C1 segment of cervical spinal cord (tissue), 14 donors: ENCODE measurements around the gene LUC7L3.

Source experiments
- DNase-seq, 14 donors: peaks; one replicate each; lab custom pipeline; 2025; lab: John Stamatoyannopoulos, UW

LUC7L3 gene

DNA sequence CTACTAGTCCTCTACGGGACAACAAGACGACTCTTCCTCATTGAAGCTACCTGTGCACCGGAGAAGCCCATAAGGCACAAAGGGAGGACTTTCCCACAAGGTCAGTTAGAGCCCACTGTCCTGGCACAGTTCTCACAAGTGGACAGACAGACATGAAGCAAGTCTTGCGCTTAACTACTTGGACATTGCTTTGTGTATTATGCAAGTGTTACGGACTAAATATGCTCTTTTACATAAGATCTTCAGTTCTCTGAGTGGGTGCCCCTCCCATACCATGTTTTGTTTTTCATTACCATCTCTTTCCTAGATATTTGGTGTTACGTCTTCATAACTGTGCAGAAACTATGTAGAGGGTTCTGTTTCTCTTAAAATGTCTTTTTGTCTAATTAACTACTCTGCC is 29.8 kb downstream of the LUC7L3 start:
- no peak for DNase-seq

DNA sequence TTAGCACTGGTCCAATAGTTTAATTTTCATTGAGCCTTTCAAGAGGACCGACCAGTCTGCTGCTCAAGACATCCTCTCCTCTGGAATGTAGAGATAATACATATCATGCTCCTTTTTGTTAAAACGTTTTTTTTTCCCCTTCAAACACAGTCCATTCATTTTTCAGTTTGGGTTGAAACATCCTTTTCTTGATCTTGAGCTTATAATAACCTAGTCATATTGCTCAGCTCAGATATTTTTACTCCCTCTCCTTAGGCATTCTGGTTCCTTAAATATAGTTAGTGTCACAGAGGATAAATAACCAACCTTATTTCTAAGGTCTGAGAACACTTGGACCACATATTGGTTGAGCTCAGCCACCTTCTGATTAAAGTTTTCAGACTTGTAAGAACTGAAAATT is 35.1 kb downstream of the LUC7L3 start:
- no peak for DNase-seq

DNA sequence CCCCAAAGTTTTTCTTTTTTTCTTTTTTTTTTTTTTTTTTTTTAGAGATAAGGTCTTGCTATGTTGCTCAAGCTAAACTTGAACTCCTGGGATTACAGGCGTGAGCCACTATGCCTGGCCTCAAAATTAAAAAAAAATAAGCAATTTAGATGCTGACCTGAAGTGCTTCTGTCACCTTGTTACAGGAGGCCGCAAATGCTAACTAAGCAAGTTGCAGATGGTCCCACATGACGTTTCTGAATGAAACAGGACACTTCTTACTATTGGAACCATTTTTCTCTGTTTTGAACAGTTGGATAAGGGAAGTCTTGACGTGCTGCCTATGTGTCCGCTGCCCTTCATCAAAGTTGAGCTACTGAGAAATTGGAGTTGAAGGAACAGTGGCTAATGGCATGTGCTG is 39.1 kb downstream of the LUC7L3 start:
- no peak for DNase-seq

DNA sequence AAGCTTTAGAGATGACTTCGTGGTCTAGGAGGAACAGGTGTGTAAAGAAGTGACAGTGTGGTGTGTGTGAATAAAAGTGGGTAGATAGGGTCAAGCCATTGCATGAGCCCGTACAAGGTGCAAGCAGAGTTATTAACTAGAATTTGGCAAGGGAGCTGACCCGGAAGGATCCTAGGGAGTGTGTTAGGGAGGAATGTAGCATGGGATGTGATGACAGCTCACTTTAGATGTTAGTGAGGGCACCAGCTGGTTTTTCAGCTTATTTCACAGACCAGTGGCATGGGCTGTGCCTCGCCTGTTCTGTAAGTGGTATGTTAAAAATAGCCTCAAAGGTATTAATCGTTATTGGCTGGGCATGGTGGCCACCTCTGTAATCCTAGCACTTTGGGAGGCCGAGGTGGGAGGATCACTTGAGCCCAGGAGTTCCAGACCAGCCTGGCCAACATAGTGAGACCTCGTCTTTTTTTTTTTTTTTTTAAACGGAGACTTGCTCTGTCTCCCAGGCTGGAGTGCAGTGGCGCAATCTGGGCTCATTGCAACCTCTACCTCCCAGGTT is 39.7 kb downstream of the LUC7L3 start:
- DNase-seq, result no peak

DNA sequence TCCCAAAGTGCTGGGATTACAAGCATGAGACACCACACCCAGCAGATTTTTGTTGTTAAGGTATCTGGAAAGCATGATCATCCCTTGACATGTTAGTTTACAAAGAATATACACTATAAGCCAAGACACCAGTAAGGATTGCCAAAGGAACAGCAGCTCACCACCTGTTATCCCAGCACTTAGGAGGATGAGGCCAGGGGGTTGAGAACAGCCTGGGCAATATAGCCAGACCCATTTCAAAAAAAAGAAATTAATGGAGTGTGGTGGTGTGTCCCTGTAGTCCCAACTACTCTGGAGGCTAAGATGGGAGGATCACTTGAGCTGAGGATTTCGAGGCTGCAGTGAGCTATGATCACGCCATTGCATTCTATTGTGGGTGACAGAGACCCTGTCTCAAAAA is 42.8 kb downstream of the LUC7L3 start:
- no peak for DNase-seq

DNA sequence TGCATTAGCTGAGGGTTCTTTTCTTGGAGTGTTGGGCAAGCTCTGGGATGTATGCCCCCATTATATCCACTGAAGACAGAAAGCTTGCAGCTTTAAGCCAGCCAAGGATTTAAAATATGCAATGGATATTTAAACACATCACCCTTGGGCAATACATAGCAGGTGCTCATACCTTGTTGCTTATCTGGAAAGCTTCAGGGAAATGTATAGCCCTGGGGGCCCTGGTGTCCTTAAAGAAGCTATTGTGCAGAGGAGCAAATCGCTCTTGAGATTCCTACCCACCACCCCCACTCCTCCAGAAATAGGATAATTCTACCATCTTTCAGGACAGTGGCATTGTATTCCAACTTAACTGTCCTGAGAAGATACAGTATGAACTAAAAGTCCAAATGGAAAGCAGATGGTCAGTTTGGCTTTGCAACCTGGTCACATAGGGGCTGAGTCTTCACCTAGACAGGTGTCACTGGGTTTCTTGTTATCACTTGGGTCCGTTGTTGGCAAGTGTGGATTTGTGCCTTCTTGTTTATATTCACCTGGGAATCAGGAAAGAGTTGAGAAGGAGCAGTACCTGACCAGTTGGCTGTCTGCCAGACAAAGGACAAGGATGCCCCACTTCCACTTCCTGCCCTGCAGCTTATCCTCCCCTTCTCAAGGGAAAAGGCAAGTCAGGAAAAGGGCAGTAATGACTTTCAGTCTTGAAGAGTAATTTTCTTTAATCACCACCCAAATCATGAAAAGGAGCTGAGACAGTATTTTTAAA is 44.5 kb downstream of the LUC7L3 start:
- DNase-seq, result peak in 1 of 14 donors; percentile 73

DNA sequence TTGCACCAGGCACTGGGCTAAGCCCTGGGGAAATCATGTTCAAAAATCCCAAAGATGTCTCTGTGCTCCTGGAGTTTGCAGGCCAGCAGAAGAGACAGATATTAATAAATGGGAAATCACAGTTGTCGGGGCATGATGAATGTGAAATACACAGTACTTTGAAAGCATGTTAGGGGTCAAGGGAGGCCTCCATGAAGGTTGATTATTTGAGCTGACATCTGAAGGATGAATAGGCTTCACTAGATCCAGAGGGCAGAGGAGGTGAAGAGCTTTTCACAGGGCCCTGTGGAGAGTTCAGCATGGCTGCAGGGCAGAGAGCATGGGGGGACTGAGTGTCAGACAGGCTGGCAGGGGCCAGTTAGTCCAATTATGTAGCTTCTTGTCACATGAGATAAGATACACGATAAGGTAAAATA is 45.3 kb downstream of the LUC7L3 start:
- DNase-seq, result peak in 1 of 14 donors; percentile 41

DNA sequence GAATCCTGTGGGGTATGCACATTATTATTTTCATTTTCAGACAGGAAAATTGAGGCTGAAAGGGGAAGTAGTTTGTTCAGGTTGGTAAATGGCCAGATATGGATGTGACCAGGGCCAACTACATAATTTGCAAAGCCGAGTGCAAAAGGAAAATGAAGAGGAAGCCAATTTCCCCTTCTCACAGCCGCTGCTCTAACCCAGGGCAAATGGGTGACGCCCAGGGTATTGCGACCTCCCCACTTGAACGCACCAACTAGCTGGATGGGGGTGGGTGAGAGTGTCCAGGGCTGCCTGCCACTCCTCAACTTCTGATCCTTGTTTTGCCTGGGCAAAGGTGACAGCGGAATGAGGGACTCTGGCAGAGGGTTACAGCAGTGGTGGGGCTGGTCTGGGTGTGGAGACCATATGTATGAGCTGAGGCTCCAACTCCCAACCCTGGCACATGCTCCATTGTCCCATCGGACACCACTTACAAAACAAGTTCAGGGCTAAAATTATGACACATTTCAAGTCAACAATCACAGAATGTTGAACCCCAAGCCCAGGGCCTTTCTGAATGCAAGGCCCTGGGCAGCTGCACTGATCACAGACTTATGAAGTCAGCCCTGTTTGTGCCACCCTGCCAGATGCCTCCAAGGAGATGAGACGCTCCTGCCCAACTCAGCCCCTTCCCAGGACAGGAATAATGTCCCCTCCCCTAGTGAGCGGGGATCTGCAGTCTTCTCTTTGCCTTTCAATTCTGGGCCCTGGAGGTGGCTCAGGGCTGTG is 46.2 kb downstream of the LUC7L3 start:
- DNase-seq, result peak in 1 of 14 donors; percentile 39

DNA sequence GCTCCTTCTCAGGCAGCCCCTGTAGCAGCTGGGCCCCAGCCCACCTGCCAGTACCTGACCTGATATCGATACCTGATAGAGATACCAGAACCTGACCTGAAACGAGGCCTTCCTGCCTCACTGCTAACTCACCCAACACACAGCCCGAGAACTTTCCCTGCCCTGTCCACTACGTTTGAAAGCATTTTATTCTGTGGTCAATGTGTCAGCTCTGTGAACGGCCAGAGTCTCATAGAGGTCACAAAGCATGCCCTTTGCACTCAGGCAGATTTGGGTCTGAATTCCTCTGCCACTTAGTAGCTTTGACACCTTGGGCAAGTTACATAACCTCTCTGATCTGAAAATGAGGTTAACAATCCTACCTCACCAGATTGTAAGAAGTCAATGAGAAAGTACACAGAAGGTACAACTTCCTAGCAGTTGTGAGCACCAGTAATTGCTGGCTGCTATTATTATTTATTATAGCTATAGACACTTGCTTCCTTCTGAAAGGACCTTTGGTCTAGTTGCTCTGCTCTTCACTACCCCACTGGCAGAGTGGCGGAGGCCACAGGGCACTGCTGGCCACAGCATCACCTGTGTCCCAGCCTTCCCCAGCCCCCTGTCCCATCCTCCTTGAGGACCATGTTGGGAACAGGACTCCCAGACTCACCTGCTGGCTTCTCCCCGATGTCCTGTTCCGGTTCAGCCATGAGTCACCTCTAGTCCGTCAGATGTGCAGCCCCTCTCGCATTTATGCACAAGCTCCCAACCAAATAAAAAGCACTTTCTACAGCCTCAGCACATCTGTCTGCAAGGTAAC is 47.0 kb downstream of the LUC7L3 start:
- DNase-seq, result no peak

DNA sequence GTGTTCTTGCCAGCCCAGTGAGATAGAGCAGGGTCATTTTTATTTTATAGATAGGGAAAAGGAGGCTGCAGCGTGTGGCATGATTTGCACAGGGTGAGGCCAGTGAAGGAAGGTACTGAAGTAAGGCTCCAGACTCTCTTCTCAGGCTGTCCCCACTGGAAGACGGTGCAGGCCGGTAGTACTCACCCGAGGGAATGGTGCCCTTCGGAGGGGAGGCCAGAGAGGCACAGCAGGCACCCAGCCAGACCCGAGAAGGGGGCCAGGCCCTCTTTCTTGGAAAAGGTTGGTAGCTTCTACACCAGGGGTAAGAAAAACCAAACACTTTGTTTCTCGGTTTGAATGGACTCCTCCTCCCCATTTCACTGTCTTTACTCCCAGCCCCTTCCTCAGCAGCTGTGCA is 47.6 kb downstream of the LUC7L3 start:
- DNase-seq, result no peak

DNA sequence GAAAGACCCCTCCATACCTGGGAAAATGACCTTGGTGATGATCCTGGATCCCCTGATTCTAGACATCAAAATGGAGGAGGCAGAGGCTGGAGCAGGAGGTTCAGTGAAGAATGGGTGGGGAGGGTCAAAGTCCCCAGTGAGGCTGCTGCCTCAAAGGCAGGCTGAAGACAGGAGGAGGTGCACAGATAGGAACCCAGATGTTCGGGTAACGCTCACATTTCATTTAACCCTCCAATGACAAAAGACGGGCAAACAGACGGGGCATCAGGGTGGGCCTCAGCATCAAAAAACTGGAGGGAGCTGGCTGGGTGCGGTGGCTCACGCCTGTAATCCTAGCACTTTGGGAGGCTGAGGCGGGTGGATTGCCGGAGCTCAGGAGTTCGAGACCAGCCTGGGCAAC is 48.0 kb downstream of the LUC7L3 start, which contains the start of gene ANKRD40CL:
Gene ANKRD40CL (minus strand): TSS at position 73 of the 400 bp plus-strand sequence. CDS start 605 bp downstream, outside the sequence.
- no peak for DNase-seq

DNA sequence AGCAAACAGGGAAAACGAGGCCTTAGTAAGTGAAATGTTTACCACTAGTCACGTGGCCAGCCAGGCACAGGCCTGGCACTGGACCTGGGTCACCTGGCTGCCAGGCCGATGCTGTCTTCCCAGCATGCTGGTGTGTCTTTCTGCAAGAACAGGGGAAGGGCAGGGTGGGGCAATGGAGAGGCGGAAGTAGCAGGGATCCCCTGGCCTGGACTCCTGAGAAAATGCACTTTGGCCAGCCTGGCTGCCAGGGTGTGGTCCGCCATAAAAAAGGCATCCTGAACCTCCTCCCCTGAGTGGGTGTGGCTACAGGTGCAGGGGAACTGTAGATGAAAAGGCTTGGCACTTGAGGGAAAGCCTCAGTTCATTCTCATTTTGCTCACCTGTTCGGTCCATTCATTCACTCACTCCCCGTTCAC is 49.0 kb downstream of the LUC7L3 start:
- peak in 1 of 14 donors; percentile 6 for DNase-seq

DNA sequence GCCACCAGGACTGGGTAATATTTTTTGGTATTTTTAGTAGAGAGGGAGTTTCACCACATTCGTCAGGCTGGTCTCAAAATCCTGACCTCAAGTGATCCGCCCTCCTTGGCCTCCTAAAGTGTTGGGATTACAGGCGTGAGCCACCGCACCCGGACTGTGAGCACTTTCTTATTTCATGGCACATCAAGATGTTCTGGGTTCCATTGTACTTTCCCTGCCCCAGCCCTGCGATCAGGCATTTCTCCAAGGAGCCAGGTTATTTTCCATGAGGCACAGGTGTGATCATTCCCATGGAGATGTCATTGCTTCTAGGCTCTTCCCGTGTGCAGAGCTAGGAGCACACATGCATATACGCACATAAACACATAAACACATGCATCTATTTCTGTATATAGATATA is 50.5 kb downstream of the LUC7L3 start:
- DNase-seq, result no peak

DNA sequence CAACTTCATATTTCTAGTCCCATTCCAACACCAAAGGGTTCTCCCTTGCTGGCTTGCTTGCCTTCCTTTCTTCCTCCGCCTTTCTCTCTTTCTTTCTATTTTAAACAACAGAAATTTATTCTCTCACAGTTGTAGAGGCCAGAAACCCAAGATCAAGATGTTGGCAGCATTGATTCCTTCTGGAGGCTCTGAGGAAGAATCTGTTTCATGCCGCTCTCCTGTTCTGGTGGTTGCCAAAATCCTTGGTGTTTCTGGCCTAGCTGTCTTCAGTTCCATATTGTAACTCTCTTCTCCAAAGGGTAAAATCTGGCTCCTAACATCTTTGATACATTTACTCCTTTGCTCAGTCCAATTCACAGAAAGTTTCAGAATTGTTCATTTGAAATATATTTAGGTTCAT is 50.9 kb downstream of the LUC7L3 start:
- no peak for DNase-seq

DNA sequence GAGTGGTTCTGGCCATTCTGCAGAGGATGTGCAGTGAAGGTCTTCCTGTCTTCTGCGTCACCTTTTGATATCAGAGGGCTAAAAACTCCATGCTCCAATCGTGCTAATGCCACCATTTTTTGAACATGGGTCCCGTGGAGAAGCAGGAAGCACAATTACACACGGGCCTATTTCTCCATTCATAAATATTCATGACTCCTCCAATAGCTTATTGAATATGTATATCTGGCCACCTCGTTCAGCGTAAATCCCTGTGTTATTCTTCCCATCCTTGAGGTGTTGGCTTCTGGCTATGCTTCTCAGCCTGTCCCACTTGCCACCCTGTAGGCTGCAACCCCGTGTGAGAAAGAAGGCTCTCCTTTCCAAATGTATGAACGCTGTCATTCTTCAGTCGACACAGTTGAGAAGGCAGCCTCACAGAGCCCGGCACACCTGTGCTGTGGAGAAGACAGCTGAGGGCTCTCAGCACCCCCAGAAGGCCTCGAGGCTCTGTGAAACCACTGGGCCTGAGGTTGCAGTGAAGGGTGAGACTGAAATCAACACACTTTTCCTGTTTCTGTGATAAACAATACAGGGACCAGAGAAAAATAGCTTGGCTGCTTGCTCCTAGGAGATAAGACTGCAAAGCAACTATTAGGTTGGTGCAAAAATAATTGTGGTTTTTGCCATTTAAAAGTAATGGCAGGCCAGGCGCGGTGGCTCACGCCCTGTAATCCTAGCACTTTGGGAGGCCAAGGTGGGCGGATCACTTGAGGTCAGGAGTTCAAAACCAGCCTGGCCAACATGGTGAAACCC is 52.8 kb downstream of the LUC7L3 start:
- DNase-seq, result no peak

DNA sequence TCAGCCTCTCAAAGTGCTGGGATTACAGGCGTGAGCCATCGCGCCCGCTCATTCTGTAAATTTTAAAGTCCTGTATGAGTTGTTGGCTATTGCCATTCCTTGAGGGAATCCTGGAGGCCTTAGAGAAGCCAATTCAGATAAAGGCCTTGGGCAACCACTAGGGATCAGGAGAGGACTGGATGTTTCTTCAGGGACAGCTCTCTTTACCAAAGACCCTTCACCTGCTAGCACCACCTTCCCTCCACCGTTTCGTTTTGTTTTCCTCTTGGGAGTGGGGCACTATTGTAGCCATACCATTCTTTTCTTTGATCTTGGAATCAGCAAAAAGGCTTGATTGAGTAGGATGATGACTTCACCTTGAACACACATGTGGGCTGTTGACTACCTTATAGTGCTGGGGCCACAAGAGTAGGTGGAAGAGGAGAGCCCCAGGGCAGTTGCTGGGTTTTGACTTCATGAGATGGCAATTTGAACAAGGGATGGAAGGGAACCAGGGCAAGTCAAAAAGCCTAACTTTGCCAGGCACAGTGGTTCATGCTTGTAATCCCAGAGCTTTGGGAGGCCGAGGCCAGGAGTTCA is 54.9 kb downstream of the LUC7L3 start:
- no peak for DNase-seq

DNA sequence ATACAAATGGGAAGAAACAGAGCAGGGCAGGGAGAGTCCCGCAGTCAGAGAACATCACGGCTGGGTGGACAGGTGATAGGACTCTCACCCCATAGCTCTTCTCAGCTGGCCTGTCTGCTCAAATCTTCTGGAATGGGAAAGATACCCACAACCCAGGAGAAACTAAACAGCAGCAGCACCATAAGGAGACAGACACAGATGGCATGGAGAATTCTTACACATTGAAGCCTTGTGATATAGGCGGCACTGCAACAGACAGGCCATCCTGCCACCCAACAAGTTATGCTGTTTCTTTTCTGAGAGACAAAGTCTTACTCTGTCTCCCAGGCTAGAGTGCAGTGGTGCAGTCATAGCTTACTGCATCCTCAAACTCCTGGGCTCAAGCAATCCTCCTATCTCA is 56.5 kb downstream of the LUC7L3 start:
- no peak for DNase-seq

DNA sequence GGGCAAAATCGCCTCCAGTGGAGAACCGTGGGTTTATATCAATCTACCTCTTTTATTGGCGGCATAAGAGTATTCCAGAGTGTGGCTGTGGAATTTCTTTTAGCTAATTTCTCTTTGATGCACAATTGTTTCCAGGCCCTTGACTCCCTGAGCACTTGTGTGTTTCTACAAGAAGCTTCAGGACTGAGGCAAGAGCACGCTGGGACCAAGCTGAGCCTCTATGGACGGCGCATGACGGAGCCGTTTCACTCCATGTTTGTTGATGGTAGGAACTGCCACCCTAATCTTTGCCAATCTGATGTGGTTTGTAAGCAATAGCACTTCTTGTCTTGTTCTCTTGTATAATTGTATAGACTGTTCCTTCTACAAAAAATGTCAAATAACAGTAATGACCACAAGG is 59.1 kb downstream of the LUC7L3 start:
- DNase-seq, result no peak

DNA sequence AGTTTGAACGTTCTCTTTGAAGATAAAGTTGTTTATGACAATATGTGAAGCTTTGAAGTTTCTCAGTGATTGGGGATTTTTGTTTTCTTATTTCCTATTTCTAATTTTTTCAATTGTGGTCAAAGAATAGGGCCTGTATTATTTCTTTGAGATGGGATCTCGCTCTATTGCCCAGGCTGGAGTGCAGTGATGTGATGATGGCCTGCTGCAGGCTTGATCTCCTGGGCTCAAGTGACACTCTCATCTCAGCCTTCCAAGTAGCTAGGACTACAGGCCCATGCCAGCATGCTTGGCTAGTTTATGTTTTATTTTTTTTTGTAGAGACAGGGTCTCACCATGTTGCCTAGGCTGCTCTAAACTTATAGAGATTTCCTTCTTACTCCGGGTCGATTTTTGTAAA is 59.6 kb downstream of the LUC7L3 start:
- no peak for DNase-seq

DNA sequence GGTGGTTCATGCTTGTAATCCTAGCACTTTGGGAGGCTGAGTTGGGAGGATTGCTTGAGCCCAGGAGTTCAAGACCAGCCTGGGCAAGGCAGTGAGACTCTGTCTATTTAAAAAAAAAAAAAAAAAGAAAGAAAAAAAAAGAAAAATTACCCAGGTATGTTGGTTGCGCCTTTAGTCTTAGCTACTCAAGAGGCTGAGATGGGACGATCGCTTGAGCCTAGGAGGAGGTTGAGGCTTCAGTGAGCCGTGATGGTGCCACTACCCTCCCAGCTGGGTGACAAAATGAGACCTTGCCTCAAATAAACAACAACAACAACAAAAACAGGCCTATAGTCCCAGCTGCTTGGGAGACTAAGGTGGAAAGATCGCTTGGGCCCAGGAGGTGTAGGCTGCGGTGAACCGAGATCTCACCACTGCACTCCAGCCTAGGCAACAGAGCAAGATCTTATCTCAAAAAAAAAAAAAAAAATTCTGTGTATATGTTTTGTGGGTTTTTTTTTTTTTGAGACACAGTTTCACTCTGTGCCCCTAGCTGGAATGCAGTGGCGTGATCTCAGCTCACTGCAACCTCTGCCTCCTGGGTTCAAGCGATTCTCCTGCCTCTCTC is 60.4 kb downstream of the LUC7L3 start:
- no peak for DNase-seq
